HG02943 (cell line): ENCODE results near the gene KIF3B.
"Not testable (repeated sequence)": the region's sequence is repeated elsewhere in the genome, so short reads cannot be mapped to it uniquely, and the experiment has no call there.

Experiments used
- ATAC-seq: cut with Tn5 transposase; IDR thresholded peaks from one replicate; pipeline ENCODE4 v1.9.1; 2021; ENCODE audit warnings: mild to moderate bottlenecking, low read depth, moderate library complexity; ENCODE audit not compliant: unreplicated experiment

Gene KIF3B

DNA sequence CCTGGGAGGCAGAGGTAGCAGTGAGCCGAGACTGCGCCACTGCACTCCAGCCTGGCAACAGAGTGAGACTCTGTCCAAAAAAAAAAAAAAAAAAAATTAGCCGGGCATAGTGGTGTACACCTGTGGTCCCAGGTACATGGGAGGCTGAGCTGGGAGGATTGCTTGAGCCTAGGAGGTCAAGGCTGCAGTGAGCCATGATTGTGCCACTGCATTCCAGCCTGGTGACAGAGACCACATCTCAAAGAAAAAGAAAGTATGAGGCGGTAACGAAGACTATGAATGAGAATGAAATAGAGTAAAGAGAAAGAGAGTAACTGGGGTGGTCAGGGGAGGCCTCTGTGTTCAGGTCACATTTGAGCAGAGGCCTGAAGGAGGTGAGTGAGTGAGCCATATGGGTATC is 31.2 kb upstream of the KIF3B start:
- ATAC-seq, result not testable (repeated sequence)

DNA sequence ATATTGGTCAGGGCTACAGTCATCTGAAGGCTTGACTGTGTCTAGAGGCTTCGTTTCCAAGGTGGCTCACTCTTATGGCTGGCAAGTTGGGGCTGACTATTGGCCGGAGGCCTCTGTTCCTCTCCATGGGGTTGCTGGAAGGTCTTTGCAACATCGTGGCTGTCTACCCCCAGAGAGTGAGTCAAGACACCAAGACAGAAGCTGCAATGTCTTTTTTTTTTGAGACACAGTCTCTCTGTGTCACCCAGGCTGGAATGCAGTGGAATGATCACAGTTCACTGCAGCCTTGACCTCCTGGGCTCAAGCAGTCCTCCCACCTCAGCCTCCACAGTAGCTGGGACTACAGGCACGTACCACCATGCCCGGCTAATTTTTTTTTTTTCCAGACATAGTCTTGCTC is 29.4 kb upstream of the KIF3B start:
- no peak for ATAC-seq

DNA sequence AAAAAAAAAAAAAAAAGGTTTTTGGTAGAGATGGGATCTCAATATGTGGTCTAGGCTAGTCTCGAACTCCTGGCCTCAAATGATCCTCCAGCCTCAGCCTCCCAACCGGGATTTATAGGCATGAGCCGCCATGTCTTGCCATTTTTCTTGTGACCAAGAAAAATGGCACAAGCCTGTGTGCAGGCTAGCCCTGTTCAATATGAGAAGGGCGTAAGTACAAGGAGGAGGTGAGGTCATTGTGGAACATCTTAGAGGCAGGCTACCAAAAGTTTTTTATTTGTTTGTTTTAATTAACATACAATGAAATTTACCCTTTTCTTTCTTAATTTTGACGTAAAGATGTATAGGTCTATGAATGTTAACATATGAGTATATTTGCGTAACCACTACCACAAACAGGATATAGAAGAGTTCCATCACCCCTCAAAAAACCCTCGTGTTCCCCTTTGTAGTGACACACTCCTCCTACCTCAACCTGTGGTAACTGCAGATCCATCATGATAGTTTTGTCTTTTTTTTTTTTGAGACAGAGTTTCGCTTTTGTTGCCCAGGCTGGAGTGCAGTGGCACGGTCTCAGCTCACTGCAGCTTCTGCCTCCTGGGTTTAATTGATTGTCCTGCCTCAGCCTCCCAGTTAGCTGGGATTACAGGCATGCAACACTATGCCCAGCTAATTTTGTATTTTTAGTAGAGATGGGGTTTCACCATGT is 28.3 kb upstream of the KIF3B start:
- ATAC-seq, result no peak

DNA sequence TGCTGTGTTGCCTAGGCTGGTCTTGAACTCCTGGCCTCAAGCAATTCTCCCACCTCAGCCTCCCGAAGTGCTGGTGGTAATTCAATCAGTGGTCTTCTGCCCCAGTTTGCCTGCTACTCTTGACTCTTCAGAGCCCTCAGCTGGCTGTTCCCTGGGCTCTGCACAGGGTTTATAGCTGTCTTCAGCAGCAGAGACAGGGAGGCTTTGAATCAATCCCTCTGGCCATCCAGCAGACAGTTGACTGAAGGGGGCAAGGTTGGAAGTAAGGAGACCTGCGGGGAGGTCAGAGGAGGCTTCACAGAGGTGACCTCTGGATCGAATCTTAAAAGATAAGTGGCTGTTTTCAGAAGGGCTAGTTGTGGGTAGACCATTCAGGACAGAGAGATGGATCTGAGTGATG is 26.0 kb upstream of the KIF3B start:
- ATAC-seq, result no peak

DNA sequence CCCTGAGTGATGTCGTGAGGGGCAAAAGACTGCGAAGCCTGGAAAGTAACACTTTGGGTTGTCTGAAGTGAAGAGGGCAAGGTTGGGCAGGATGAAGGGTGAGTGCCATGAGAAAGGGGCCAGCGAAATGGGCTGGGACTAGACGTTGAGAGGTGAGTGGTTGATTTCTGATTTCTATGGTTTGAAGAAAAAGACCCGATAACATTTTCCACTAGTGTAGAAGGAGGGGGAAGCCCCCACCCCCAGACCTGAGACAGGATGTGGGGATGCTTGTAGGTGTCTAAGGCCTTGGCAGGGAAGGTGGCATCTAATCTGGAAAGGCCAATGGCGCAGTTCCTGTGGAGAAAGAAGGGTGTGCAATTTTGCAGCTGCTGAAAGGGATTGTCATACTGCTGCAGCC is 25.3 kb upstream of the KIF3B start:
- no peak for ATAC-seq

DNA sequence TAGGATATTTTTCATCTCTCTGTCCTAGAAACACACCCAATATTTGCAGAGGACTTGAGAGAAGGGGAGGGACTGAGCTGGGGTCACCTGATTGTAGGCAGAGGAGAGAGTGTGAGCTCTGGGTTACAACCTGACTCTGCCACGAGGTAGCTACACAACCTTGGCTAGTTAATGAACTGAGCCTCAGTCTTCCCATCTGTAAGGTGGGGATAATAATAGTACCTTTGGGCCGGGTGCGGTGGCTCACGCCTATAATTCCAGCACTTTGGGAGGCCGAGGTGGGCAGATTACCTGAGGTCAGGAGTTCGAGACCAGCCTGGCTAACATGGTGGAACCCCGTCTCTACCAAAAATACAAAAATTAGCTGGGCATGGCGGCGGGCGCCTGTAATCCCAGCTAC is 16.5 kb upstream of the KIF3B start:
- not testable (repeated sequence) for ATAC-seq

DNA sequence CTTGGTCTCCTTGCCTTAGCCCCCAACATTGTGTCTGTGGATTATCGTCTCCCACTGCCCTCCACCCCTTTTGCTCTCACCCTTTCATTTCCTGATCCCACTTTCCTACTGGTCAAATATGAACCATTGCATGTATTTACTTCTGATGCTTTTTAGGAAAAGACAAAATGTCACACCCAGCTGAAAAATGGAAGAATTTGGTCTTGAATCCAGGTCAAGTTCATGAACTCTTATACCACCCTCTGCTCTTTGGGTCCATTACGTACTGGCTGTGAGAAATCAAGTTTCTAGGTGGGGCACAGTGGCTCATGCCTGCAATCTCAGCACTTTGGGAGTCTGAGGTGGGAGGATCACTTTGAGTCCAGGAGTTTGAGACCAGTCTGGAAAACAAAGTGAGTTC is 15.8 kb upstream of the KIF3B start:
- ATAC-seq, result no peak

DNA sequence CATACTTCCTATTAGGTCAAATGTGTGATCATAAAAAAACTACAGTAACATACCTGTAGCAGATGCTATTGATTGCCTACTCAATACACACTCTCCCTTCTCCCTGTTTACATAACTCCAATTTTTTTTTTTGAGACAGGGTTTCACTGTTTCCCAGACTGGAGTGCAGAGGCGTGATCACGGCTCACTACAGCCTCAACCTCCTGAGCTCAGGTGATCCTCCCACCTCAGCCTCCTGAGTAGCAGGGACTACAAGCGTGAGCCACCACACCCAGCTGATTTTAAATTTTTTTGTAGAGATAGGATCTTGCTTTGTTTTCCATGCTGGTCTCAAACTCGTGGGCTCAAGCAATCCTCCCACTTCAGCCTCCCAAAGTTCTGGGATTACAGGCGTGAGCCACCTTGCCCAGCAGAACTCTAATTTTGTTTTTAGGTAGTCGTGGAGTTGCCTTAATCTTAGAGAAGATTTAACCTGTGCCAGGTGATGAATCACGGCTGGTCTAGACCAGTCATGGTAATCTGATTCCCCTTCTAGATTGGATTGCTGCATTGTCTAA is 14.0 kb upstream of the KIF3B start:
- ATAC-seq, result no peak

DNA sequence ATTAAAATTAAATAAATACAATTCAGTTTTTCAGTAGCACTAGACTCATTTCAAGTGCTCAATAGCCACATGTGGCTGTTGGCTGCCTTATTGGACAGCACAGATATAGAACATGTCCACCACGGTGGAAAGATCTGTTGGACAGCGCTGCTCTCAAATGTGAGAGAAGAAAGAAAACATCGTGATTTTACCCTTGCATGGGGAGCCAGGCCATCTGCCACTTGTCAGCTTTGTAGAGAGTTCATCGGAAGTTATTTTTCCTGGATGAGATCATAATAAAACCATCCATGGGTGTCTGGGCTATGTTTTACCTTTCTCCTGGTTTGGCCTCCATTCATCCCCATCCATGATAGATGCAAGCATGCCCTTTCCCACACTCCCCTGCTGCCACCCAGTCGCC is 5.8 kb upstream of the KIF3B start:
- no peak for ATAC-seq

DNA sequence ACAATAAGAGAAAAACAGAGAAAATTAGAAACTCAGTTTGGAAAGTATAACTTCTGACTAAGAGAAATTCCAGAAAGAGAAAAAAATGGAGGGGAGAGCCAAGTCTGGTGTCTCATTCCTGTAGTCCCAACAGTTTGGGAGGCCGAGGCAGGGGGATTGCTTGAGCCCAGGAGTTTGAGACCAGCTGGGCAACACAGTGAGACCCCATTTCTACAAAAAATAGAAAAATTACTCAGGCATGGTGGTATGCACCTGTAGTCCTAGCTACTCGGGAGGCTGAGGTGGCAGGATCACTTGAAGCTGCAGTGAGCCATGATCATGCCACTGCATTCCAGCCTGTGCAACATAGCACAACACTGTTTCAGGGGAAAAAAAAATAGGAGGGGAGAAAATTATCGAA is 3.1 kb upstream of the KIF3B start:
- no peak for ATAC-seq

DNA sequence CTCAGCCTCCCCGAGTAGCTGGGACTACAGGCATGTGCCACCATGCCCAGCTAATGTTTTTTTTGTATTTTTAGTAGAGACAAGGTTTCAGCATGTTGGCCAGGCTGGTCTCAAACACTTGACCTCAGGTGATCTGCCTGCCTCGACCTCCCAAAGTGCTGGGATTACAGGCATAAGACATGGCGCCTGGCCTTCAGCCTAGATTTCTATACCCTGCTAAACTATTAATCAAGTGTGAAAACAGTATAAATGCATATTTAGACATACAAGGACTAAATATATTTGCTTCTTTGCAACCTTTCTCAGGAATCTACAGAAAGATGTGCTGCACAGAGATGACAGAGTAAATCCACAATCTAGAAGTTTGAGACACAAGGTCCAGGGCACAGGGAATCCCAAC is 2.3 kb upstream of the KIF3B start:
- ATAC-seq, result not testable (repeated sequence)

DNA sequence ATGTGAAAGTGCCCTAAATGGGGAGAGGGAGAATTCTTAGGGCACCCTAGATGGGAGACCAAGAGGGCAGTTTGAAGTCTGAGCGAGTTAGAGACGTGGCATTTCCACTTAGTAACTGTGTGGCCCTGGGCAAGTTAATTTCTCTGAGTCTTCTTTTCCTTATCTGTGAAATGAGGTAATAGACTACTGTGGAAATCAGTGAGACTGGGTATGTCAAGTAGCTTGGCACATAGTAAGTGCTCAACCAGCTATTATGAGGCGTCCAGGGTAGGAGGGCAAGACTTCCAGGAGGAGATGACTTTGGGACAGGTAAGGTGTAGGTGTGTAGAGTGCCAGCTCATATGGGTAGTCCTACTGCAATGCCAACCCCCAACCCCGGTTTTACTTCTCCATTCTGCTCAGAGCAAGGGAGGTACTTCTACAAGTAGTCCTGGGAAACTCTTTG is 770 bp downstream of the KIF3B start:
- ATAC-seq, result peak; percentile 61

DNA sequence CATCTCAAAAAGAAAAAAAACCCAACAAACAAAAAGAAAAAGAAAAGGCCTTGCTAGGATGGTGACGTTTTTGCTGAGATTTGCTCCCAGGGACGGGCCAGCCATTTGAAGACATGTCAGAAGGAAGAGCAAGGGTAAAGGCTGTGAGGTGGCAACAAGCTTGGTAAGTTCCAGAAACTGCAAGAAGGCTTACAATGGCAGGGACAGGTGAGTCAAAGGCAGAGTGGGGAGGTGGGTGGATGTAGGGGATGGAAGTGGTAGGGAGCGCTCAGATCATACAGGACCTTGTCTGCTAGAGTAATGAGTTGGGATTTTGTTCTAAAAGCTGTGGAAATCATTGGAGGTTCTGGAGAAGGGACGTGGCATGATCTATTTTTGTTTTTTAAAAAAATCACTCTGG is 4.3 kb downstream of the KIF3B start:
- no peak for ATAC-seq

DNA sequence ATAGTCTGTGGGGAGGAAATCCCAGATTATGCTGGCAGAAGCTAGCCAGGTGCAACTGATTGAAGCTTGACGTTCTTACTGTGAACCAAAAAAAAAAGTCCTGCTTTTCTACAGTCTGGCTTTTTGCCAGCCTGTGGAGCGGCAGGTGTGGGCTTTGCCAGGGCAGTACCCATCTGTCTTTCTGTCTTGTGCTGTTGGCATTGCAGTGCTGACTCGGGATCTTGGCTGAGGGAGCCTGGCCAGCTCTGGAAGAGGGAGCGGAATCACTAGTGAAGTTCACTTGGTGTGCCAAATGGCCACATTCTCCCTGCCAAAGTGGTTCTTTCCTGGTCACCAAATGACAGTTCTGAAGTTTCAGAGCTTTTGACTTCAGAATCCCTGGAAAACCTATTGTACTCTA is 5.0 kb downstream of the KIF3B start:
- ATAC-seq, result no peak

DNA sequence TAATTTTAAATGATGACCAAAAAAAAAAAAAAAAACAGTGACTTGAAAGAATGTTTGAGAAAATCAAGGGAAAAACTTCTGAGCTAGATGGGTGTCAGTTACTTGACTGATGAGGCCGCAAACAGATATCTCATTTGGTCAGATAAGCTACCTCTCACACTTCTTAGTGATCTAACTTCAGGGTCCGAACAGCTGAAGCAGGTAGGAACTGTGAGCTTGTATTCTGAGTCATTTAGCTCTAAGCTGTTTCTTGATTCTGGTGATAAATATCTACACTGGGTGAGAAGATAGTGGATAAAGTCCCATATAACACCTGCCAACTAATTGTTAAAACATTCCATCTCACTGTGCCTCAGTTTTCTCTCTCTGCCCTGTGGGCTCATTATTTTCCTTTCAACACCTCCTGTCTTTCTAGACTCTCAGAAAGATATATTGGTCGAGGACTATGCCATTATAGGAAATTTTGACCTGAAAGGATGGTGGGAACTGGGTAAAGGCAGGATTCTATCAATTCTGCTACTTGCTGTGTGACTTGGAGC is 7.7 kb downstream of the KIF3B start:
- no peak for ATAC-seq

DNA sequence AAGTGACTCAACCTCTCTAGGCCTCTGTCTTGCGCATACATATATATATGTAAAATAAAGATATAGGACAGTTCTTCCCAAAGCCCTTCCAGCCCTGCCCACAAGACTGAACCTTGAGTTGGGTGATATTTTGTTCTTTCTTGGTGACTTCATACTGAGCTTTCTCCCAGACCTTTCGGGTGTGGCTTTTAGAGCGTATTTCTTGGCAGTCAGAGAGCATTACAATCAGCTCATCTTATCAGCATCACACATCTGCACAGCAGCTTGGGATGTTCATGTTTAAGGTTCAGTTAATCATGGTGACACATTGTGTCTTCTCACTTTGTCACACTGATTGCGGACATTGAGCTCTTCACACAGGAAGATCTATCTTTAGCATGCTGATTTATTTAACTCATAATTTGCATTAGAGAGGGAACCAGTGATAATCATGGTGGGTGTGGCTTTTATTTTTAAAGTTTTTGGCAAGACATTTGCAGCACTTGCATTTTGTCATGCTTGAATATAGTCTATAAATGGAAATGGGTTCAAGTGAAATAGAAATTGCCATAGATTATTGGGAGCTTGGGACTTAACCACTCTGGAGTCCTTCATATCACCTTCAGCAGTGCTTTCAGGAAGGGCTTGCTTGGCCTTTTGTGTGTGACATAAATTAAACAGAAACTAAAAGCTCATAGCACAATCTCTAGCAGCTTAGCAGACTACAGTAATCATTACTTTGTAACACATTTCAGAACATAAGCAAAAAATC is 8.3 kb downstream of the KIF3B start:
- ATAC-seq, result no peak

DNA sequence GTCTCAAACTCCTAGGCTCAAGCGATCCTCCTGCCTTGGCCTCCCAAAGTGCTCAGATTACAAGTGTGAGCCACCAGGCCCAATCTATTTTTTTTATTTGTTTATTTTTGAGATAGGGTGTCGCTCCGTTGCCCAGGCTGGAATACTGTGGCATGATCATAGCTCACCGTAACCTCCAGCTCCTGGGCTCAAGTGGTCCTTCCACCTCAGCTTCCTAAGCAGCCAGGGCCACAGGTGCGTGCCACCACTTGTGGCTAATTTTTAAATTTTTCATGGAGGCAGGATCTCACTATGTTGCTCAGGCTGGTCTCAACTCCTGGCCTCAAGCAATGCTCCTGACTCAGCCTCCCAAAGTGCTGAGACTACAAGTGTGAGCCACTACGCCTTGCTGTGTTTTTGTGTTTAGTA is 9.8 kb downstream of the KIF3B start:
- ATAC-seq, result no peak

DNA sequence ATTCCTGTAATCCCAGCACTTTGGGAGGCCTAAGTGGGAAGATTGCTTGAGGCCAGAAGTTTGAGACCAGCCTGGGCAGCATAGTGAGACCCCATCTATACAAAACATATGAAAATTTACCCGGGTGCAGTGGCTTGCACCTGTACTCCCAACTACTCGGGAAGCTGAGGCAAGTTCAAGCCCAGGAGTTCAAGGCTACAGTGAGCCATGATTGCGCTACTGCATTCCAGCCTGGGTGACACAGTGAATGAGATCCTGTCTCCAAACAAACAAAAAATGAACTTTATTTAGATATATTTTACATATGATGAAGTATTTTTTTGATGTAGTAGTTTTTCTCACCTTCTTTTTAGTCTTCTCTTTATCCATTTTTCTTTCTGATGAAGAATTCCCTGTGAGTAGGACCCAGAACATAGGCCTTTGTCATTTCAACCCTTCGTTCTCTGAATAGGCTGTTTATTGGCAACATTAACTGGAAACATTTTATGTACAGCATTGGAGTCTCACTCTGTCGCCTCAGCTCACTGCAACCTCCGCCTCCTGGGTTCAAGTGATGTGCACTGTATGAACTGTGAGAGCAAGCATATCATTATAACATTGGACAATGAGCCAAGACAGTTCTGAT is 10.9 kb downstream of the KIF3B start:
- no peak for ATAC-seq

DNA sequence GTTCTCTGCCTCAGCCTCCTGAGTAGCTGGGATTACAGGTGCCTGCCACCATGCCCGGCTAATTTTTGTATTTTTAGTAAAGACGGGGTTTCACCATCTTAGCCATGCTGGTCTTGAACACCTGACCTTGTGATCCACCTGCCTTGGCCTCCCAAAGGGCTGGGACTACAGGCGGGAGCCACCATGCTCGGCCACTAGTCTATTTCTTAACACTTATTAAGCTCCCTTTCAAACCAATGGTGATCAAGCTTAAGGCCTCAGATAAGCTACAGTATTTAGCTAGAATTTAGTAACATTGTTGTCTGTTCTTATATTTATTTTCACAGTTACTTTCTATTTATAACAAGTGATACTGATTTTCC is 11.8 kb downstream of the KIF3B start:
- ATAC-seq, result not testable (repeated sequence)

DNA sequence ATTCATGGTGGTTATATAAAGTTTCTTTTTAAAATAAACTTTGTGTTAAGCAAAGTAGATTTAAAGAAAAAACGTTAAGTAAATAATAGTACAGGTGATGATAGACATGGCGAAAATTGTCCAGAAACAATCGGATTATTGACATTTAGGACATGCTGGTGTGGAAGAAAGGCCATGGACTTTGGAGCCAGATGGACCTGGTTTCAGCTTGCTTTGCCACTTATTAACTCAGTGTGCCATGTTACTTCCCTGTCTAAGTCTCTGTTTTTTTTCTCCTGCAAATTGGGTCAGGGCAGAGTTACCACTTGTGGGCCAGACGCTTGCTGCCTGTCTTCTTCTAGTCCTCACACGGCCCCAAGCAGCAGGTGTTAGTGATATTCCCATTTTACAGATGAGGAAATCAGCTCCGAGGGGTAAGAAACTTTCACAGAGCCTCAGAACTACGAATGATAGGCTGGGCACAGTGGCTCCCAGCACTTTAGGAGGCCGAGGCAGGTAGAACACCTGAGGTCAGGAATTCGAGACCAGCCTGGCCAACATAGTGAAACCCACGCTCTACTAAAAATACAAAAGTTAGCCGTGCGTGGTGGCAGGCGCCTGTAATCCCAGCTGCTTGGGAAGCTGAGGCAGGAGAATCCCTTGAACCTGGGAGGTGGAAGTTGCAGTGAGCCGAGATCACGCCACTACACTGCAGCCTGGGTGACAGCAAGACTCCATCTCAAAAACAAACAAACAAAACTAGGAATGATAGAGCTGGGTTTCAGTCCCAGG is 12.4 kb downstream of the KIF3B start:
- no peak for ATAC-seq
